HG03139 (cell line): ENCODE data around the gene MYEOV.

Source experiments
- ATAC-seq: cut with Tn5 transposase; IDR thresholded peaks from one replicate; pipeline ENCODE4 v1.9.1; 2021; ENCODE audit not compliant: unreplicated experiment

Gene MYEOV

DNA sequence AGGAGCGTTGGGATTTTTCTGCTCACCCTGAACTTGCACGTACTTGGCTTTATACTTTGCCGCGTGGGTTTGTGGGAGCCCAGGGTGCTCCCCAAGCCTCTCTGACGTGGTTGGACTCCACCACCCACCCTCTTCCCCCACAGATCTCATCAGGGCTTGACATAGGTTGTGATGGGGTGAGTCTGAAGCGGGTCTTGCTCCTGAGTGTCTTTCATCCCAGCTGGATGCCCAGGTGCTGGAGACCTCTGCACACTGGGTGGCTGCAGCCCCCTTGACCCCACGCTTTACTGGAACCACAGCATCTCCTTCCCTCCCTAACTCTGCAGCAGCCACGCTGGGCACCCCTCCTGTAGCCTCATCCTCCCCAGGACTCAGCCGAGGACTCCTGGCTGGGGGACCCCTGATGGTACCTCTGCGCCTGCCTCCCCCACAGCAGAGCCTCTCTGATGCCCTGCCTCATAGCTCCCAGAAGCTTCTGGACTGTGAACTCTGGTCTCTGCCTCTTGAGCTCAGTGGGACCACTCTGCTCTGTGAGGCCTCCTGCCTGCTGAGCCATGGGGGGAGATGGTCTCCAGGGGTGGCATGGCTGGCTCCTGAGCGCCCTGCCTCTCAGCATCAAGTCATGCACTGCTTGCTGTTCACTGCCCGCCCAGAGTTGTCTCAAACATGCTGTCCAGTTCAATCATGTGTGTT is 45.2 kb downstream of the MYEOV start:
- no peak for ATAC-seq

DNA sequence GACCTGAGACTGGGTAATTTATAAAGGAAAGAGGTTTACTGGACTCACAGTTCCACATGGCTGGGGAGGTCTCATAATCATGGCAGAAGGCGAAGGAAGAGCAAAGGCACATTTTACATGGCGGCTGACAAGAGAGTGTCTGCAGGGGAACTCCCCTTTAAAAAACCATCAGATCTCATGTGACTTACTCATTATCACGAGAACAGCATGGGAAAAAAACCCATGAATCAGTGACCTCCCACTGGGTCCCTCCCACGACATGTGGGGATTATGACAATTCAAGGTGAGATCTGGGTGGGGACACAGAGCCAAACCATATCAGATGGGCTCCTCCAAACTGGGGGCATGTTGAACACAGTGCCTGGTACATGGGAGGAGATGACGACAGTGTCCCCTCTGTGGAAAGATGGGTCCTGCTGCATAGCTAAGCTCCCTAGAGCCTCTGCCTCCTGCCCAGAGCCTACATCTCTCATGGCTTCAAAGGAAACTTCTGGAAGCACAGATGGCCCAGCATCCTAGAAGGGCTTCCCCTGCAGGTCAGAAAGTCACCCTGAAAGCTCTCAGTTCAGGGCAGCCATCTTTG is 46.1 kb downstream of the MYEOV start:
- no peak for ATAC-seq

DNA sequence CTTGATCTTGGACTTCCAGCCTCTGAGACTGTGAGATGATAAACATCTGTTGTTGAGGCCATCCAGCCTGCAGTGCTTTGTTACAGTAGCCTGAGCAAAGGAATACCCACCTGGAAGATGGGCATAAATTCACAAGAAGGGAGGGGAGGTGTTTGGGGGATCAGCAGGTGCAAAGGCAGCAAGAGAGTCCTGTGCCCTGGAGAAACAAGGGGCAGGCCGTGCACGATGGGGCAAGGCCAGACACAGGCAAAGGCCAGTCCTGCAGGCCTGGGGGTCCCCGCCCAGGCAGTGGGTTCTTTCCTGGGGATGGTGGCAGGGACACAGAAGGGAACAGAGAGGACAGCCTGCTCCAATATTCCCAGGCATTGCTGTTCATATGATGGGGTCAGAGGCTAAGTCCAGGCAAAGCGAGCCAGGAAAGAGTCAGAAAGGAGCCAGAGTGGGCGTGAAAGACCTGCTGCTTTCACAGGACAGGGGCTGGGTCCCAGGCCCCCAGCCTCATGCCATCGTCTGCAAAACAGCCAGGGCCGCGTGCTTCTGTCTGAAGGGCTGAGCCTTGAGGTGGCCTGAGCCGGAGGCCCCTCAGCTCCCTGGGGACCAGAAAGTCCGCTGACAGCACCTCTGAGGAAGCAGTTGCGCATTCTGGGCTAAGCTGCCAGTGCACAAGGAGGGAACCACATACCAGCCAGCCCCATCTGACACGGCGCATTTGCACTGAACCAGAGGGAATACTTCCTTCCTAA is 48.8 kb downstream of the MYEOV start:
- no peak for ATAC-seq

DNA sequence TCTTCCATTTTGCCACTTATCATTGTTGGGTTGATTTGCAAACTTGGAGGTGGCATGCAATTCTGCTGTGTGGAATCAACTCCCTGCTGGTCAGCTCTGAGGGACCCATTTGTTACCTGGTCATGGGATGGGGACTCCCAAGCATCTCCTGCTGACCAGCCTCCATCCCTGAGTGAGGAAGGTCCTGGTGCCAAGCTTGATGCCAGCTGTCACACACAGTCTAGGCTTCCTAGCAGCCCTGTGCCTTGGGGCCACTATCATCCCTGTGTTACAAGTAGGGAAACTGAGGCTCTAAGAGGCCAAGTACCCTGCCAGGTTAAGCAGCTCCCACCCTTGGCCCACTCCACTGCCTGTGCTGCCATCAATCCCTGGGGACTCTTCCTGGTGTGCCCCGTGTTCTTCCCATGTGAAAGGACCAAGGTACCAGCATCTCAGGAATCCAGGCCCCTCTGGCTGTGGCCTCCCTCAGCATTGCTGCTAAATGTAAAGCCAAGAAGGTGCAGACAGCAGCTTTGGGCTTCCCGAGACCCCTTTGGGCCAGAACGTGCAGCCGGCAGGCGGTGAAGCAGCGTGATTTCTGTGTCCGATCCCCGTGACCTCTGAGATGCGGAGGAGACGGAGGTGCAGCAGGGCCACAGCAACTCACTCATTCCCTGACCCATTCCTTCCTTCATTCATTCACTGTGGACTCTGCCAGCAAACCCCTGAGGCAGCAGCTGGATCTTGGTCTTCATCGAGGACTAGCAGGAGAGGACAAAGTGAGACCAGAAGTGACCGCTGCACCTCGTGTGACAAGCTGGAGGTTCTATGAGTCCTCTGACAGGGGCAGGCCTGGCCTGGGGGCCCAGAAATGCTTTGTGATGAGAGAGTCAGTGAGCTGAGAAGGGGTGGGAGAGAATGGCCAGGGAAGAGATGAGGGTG is 49.7 kb downstream of the MYEOV start:
- no peak for ATAC-seq

DNA sequence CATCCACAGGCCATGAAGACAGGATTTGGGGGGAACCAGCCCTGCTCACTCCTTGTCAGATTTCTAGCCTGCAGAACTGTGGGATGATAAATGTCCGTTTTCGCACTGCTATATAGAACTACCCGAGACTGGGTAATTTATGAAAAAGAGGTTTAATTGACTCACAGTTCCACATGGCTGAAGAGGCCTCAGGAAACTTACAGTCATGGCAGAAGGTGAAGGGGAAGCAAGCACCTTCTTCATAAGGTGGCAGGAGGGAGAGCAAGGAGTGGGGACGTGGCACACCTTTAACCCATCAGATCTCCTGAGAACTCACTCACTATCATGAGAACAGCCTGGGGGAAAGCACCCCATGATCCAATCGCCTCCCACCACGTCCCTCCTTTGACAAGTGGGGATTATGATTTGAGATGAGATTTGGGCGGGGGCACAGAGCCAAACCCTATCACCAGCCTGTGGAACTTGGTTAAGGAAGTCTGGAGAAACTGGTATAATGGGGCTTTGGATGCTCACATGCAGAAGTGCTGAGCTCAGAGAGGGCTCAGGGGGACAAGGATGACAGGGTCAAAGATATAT is 50.7 kb downstream of the MYEOV start:
- no peak for ATAC-seq
